M059J (cell line): ENCODE results near the gene LGR6. TPM values are rescaled to one million over a fixed set of nuclear protein-coding genes. Genes with fewer than 3 reads are reported as not detected.
"Not testable (repeated sequence)": the region's sequence is repeated elsewhere in the genome, so short reads cannot be mapped to it uniquely, and the experiment has no call there.

Experiments
- DNase-seq: peaks from one replicate; pipeline ENCODE4 v3.0.0-alpha.2; 2012; ENCODE audit warnings: low read depth
- total RNA-seq: library from RNA; depleted of rRNA; stranded (reverse); fragments of >200 nt; shearing (Covaris generic); gene quantifications from 2 replicates; pipeline ENCODE4 v1.2.3, GENCODE V29; 2014; rRNA removed

LGR6 gene
- total RNA-seq = not detected in 2 replicates

GRCh38 chr1:202193614-202194327 lies at the start of gene LGR6:
LGR6 (plus strand) TSS chr1:202193799; CDS start chr1:202193990, 191 bp downstream.
- no peak for DNase-seq

GRCh38 chr1:202144402-202145067 lies 49.1 kb upstream of the LGR6 start, which contains the start of gene ARL8A:
ARL8A (minus strand) TSS chr1:202144737; CDS start chr1:202144572, 165 bp downstream.
- DNase-seq = peak; percentile 42

GRCh38 chr1:202145068-202145743 lies 48.4 kb upstream of the LGR6 start:
- DNase-seq = no peak

- DNase-seq = not testable (repeated sequence)
These were observed 47.9 kb upstream of the LGR6 start for GRCh38 chr1:202145744-202146140.

GRCh38 chr1:202146279-202146678 lies 47.3 kb upstream of the LGR6 start:
- no peak for DNase-seq

GRCh38 chr1:202146993-202147392 lies 46.6 kb upstream of the LGR6 start:
- no peak for DNase-seq

- DNase-seq = no peak
These were observed 45.2 kb upstream of the LGR6 start for GRCh38 chr1:202148391-202148790.

- DNase-seq = no peak
These were observed 44.0 kb upstream of the LGR6 start for GRCh38 chr1:202149566-202149965.

GRCh38 chr1:202150187-202150586 lies 43.4 kb upstream of the LGR6 start:
- no peak for DNase-seq

GRCh38 chr1:202150602-202151001 lies 43.0 kb upstream of the LGR6 start:
- no peak for DNase-seq

- DNase-seq = no peak
These were observed 42.6 kb upstream of the LGR6 start for GRCh38 chr1:202151045-202151444.

GRCh38 chr1:202152399-202152798 lies 41.2 kb upstream of the LGR6 start:
- DNase-seq = no peak

GRCh38 chr1:202153284-202153683 lies 40.3 kb upstream of the LGR6 start:
- no peak for DNase-seq

GRCh38 chr1:202154148-202154765 lies 39.3 kb upstream of the LGR6 start:
- no peak for DNase-seq

GRCh38 chr1:202154766-202155477 lies 38.7 kb upstream of the LGR6 start:
- peak; percentile 59 for DNase-seq

GRCh38 chr1:202155478-202156021 lies 38.0 kb upstream of the LGR6 start:
- DNase-seq = peak; percentile 68

- no peak for DNase-seq
These were observed 37.0 kb upstream of the LGR6 start for GRCh38 chr1:202156590-202156989.

- no peak for DNase-seq
These were observed 35.7 kb upstream of the LGR6 start for GRCh38 chr1:202157945-202158344.

- no peak for DNase-seq
These were observed 34.6 kb upstream of the LGR6 start for GRCh38 chr1:202158810-202159533.

GRCh38 chr1:202159534-202160371 lies 33.8 kb upstream of the LGR6 start:
- DNase-seq = no peak
